Ectodermal cell (in vitro differentiated cells): ENCODE data around the gene PRMT9.
A peak's percentile ranks its signal among the peaks of the same experiment; 100 is the strongest.

ENCODE experiments used
- H3K27ac ChIP-seq: 2 replicates; pipeline ENCODE4 v1.7.0; 2013; ENCODE audit warnings: mild to moderate bottlenecking, low read depth, low read length; ENCODE audit not compliant: insufficient read depth, poor library complexity, severe bottlenecking
- H3K27me3 ChIP-seq: 2 replicates; pipeline ENCODE4 v1.7.0; 2013; ENCODE audit warnings: mild to moderate bottlenecking, low read length; ENCODE audit not compliant: insufficient read depth, control insufficient read depth, poor library complexity, severe bottlenecking
- H3K36me3 ChIP-seq: one replicate; pipeline ENCODE4 v1.7.0; 2013; ENCODE audit warnings: low read length; ENCODE audit not compliant: control insufficient read depth, insufficient read depth
- H3K4me1 ChIP-seq: one replicate; pipeline ENCODE4 v1.7.0; 2013; ENCODE audit warnings: low read length; ENCODE audit not compliant: control insufficient read depth, insufficient read depth
- H3K4me3 ChIP-seq: 2 replicates; pipeline ENCODE4 v1.7.0; 2013; ENCODE audit warnings: low read depth, low read length, control low read depth; ENCODE audit not compliant: insufficient read depth
- H3K9me3 ChIP-seq: 2 replicates; pipeline ENCODE4 v1.7.0; 2013; ENCODE audit warnings: mild to moderate bottlenecking, low read length, moderate library complexity; ENCODE audit not compliant: control insufficient read depth
- WGBS, 2 experiments: methylation state at CpG; one replicate each; pipeline ENCODE4 v1.1.7; 2013; ENCODE audit warnings: missing lambda C conversion rate in 2 of 2; 5-methylcytosine and 5-hydroxymethylcytosine counted together

Gene PRMT9

GRCh38 chr4:147625733-147626132 lies 58.2 kb downstream of the PRMT9 start:
- Histone ChIP-seq H3K4me3 (no peak overlapping the region), H3K36me3 (peaks cover 9% of the 10 kb centered on the region), H3K27me3 (no peaks in the 10 kb centered on the region), H3K9me3 (no peaks in the 10 kb centered on the region), H3K4me1 (no peaks in the 10 kb centered on the region), H3K27ac (no peak overlapping the region)
- WGBS, 2 experiments, result 80% methylated on average over 6 of the region's 6 CpGs

- Histone ChIP-seq H3K4me1 (no peaks in the 10 kb centered on the region), H3K4me3 (no peak overlapping the region), H3K36me3 (peaks cover 9% of the 10 kb centered on the region), H3K27me3 (no peaks in the 10 kb centered on the region), H3K9me3 (no peaks in the 10 kb centered on the region), H3K27ac (no peak overlapping the region)
- 86 to 95% methylated on average over 2 of the region's 2 CpGs for WGBS, 2 experiments
Measured at GRCh38 chr4:147620315-147620714, 63.6 kb downstream of the PRMT9 start.

GRCh38 chr4:147617841-147618691 lies 65.9 kb downstream of the PRMT9 start:
- WGBS, 2 experiments, result 5 to 18% methylated on average over 13 to 16 of the region's 17 CpGs
- no peaks in the 10 kb centered on the region for H3K4me1 ChIP-seq
- no peaks in the 10 kb centered on the region for H3K9me3 ChIP-seq
- H3K4me3 ChIP-seq, result peak overlapping the region; percentile 88
- H3K27ac ChIP-seq, result no peak overlapping the region
- H3K27me3 ChIP-seq, result no peaks in the 10 kb centered on the region
- no peaks in the 10 kb centered on the region for H3K36me3 ChIP-seq

- H3K9me3 ChIP-seq, result no peaks in the 10 kb centered on the region
- no peaks in the 10 kb centered on the region for H3K36me3 ChIP-seq
- no peaks in the 10 kb centered on the region for H3K27me3 ChIP-seq
- H3K4me3 ChIP-seq, result peak within 1 kb of the TSS; percentile 88
- no peaks in the 10 kb centered on the region for H3K4me1 ChIP-seq
- H3K27ac ChIP-seq, result peak within 1 kb of the TSS; percentile 47
- 0% methylated on average over 37 of the region's 37 CpGs for WGBS, 2 experiments
Measured at GRCh38 chr4:147617173-147617840, 66.7 kb downstream of the PRMT9 start, which contains the start of gene TMEM184C. TMEM184C (plus strand) TSS chr4:147617397; CDS start chr4:147617957, 560 bp downstream.

DNA sequence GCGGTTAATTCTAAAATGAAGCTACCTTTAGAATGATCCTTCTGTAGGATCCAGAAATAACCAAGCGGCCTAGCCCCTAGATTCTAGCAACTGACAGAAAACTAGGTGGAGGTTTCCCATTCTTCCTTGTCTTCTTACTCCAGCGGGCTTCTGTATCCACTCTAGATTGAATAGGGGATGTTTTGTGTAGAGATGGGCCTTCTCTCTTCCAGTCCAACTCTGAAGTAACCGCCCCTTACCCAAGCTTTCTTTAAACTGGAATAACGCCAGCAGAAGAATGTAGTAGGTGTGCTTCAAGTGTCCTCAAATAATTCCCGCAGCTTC lies 67.2 kb downstream of the PRMT9 start:
- Histone ChIP-seq H3K36me3 (no peaks in the 10 kb centered on the region), H3K27me3 (no peaks in the 10 kb centered on the region), H3K4me1 (no peaks in the 10 kb centered on the region), H3K9me3 (no peaks in the 10 kb centered on the region), H3K27ac (no peak overlapping the region), H3K4me3 (peak overlapping the region; percentile 88)
- 31 to 39% methylated on average over 5 to 6 of the region's 6 CpGs for WGBS, 2 experiments

DNA sequence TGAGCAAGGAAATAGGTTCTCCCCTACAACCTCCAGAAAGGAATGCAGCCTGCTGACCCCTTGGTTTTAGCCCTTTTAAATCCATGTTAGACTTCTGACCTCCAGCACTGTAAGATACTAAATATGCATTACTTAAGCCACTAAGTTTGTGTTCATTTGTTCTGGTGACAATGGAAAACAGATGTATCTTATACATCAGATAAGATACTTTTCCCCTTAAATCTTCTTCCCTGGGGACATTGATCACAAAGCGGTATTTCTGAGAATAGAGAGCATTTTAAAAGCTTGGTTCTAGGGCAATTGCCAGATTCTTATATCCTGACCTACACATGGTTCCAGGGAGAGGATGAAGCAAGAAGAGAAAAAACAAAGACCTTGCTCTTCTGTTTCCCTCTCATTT lies 73.3 kb downstream of the PRMT9 start:
- H3K27me3 ChIP-seq, result no peaks in the 10 kb centered on the region
- no peak overlapping the region for H3K4me3 ChIP-seq
- WGBS, 2 experiments, result 93 to 100% methylated on average over 1 of the region's 1 CpG

DNA sequence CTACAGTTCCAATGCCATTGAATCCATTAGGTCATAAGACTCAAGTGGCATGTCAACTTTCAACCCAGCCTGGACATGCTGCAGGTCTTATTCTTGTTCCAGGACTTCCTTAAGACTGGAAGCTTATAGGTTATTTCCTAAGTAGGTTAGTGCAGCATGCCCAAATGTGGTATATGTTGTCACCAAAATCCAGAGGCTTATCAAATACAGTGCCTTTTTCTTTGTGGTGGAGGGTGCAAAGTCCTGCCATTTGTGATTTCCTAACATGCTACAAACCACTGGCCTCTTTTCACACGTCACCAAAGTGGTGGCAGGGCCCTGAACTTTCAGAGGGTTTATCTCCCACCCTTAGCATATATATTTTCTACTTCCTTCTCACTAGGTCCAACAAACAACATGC lies 76.5 kb downstream of the PRMT9 start:
- Histone ChIP-seq H3K9me3 (no peaks in the 10 kb centered on the region), H3K27me3 (no peaks in the 10 kb centered on the region), H3K27ac (no peak overlapping the region), H3K4me1 (no peaks in the 10 kb centered on the region), H3K36me3 (no peaks in the 10 kb centered on the region), H3K4me3 (no peak overlapping the region)
- 81 to 84% methylated on average over 1 of the region's 1 CpG for WGBS, 2 experiments

More for the DNA sequence above, 73.3 kb downstream of the PRMT9 start:
- H3K9me3 ChIP-seq, result no peaks in the 10 kb centered on the region
- H3K4me1 ChIP-seq, result no peaks in the 10 kb centered on the region
- H3K36me3 ChIP-seq, result no peaks in the 10 kb centered on the region
- no peak overlapping the region for H3K27ac ChIP-seq

GRCh38 chr4:147605499-147605898 lies 78.5 kb downstream of the PRMT9 start:
- H3K4me3 ChIP-seq, result no peak overlapping the region
- H3K4me1 ChIP-seq, result no peaks in the 10 kb centered on the region
- no peaks in the 10 kb centered on the region for H3K36me3 ChIP-seq
- no peaks in the 10 kb centered on the region for H3K27me3 ChIP-seq
- H3K9me3 ChIP-seq, result no peaks in the 10 kb centered on the region
- no peak overlapping the region for H3K27ac ChIP-seq

GRCh38 chr4:147599769-147600168 lies 84.2 kb downstream of the PRMT9 start:
- Histone ChIP-seq H3K4me1 (no peaks in the 10 kb centered on the region), H3K36me3 (no peaks in the 10 kb centered on the region), H3K27ac (no peak overlapping the region), H3K9me3 (no peaks in the 10 kb centered on the region), H3K4me3 (no peak overlapping the region), H3K27me3 (no peaks in the 10 kb centered on the region)
- WGBS, 2 experiments, result 92 to 95% methylated on average over 3 of the region's 3 CpGs

GRCh38 chr4:147599206-147599605 lies 84.8 kb downstream of the PRMT9 start:
- no peaks in the 10 kb centered on the region for H3K27me3 ChIP-seq
- WGBS, 2 experiments, result 100% methylated on average over 1 of the region's 1 CpG; no CpG with 5 or more reads in 1 of the 2 experiments
- no peak overlapping the region for H3K27ac ChIP-seq
- no peaks in the 10 kb centered on the region for H3K9me3 ChIP-seq
- no peaks in the 10 kb centered on the region for H3K4me1 ChIP-seq
- H3K4me3 ChIP-seq, result no peak overlapping the region
- no peaks in the 10 kb centered on the region for H3K36me3 ChIP-seq
